CD8-positive, alpha-beta memory T cell (primary cell): ENCODE measurements around the gene WRNIP1. TPM values are rescaled to one million over a fixed set of nuclear protein-coding genes. Genes with fewer than 3 reads are reported as not detected.

Experiments
- CTCF ChIA-PET: fragments of 350-600 bp; sonication (Branson Sonifier 250); formaldehyde crosslinking; loops from one replicate; lab custom pipeline; 2021; ENCODE audit warnings: antibody characterized with exemption; lab: Charles Lee
- POLR2A ChIA-PET: fragments of 350-600 bp; sonication (Branson Sonifier 250); formaldehyde crosslinking; loops from one replicate; lab custom pipeline; 2021; ENCODE audit warnings: antibody characterized with exemption; lab: Charles Lee
- DNase-seq, 5 donors: peaks; one replicate each; pipeline versions ENCODE4 v3.0.0 to v3.0.0-alpha.2; 2020 to 2022; ENCODE audit warnings: mixed read lengths in 1 of 5
- H3K27ac ChIP-seq: one replicate; pipeline ENCODE4 v1.7.0; 2013; ENCODE audit warnings: low read depth, mild to moderate bottlenecking, low read length, moderate library complexity
- H3K27me3 ChIP-seq: 2 replicates; pipeline ENCODE4 v1.7.0; 2013; ENCODE audit warnings: low read length, mild to moderate bottlenecking; ENCODE audit not compliant: insufficient read depth, poor library complexity, severe bottlenecking
- H3K36me3 ChIP-seq: 2 replicates; pipeline ENCODE4 v1.7.0; 2013; ENCODE audit warnings: mild to moderate bottlenecking, low read length, moderate library complexity; ENCODE audit not compliant: insufficient read depth
- H3K4me1 ChIP-seq: 2 replicates; pipeline ENCODE4 v1.7.0; 2013; ENCODE audit warnings: mild to moderate bottlenecking, low read length, moderate library complexity; ENCODE audit not compliant: insufficient read depth
- H3K4me3 ChIP-seq: 2 replicates; pipeline ENCODE4 v1.7.0; 2013; ENCODE audit warnings: mild to moderate bottlenecking, low read length
- H3K9me3 ChIP-seq: 2 replicates; pipeline ENCODE4 v1.7.0; 2013; ENCODE audit warnings: mild to moderate bottlenecking, low read length
- H3K27ac Mint-ChIP-seq, 8 donors: one replicate each; pipeline ENCODE4 v1.8.0; 2020 to 2021; ENCODE audit warnings: mixed read lengths in 8 of 8, mild to moderate bottlenecking in 6 of 8, inconsistent platforms in 3 of 8, moderate library complexity in 3 of 8
- H3K27me3 Mint-ChIP-seq, 2 donors: one replicate each; pipeline ENCODE4 v1.8.0; 2020 to 2021; ENCODE audit warnings: mixed read lengths in 2 of 2, mild to moderate bottlenecking in 1 of 2, moderate library complexity in 1 of 2
- H3K36me3 Mint-ChIP-seq, 3 donors: one replicate each; pipeline ENCODE4 v1.8.0; 2020 to 2021; ENCODE audit warnings: mixed read lengths in 3 of 3, inconsistent platforms in 1 of 3, mild to moderate bottlenecking in 1 of 3
- H3K4me1 Mint-ChIP-seq, 3 donors: one replicate each; pipeline ENCODE4 v1.8.0; 2020 to 2021; ENCODE audit warnings: mixed read lengths in 3 of 3, inconsistent platforms in 1 of 3, mild to moderate bottlenecking in 1 of 3
- H3K4me3 Mint-ChIP-seq, 7 donors: one replicate each; pipeline ENCODE4 v1.8.0; 2020 to 2021; ENCODE audit warnings: mixed read lengths in 7 of 7, mild to moderate bottlenecking in 6 of 7, moderate library complexity in 4 of 7, inconsistent platforms in 2 of 7
- H3K9me3 Mint-ChIP-seq, 5 donors: one replicate each; pipeline ENCODE4 v1.8.0; 2020 to 2022; ENCODE audit warnings: mixed read lengths in 5 of 5, mild to moderate bottlenecking in 3 of 5, moderate library complexity in 2 of 5, inconsistent platforms in 1 of 5
- polyA plus RNA-seq: library from polyadenylated mRNA; unstranded; fragments of 300-500 nt; fragmentation: Illumina TruSeq; gene quantifications from one replicate; pipeline ENCODE4 v1.2.3, GENCODE V29; 2021
- total RNA-seq, 2 experiments: library from RNA; stranded (reverse); gene quantifications; one replicate each; pipeline ENCODE4 v1.2.3, GENCODE V29; 2021

WRNIP1 gene
- total and polyA plus RNA-seq, 3 experiments from 2014 or later: 55.8 to 58.7 (median 58.5) TPM

DNA sequence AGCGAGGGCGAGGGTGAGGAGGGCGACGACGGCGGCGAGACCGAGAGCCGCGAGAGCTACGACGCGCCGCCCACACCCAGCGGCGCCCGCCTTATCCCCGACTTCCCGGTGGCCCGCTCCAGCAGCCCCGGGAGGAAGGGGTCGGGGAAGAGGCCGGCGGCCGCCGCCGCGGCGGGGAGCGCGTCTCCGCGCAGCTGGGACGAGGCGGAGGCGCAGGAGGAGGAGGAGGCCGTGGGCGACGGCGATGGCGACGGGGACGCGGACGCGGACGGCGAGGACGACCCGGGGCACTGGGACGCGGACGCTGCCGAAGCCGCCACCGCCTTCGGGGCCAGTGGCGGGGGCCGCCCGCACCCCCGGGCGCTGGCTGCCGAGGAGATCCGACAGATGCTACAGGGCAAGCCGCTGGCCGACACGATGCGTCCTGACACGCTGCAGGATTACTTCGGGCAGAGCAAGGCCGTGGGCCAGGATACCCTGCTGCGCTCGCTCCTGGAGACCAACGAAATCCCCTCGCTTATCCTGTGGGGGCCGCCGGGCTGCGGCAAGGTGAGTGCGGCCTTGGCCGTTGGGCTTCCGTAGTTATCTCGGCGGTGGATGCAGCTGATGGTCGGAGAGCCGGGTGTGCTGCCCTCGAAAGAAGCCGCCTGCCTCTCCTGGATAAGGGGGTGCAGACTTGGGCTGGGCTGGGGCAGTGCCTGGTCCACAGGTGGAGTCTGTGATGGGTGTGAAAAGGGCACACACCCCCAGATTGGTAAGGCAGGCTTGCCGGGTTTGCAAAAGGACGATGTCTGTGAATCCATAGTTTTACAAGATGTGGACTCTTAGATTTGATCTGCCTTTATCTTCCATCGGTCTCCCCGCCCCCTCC lies 938 bp downstream of the WRNIP1 start:
- ChIA-PET POLR2A (interaction anchor here (0.5 to 2.4 kb wide), 10 partner anchors 25 to 1255 kb away, joined by 3 to 25 read pairs (median 4); partner anchors contain the start of genes RIPK1 and SERPINB1), CTCF (interaction anchor here (0.9 to 2.5 kb wide), 14 partner anchors 15 to 297 kb away, joined by 3 to 7 read pairs (median 3); partner anchors contain the start of genes MYLK4 and SERPINB6)
- no peaks in the 10 kb centered on the region for H3K27me3 Mint-ChIP-seq
- Histone ChIP-seq H3K4me1 (peaks cover 34% of the 10 kb centered on the region), H3K9me3 (no peaks in the 10 kb centered on the region), H3K36me3 (peaks cover 4% of the 10 kb centered on the region), H3K27ac (peak overlapping the region; percentile 81), H3K4me3 (peak overlapping the region; percentile 85), H3K27me3 (no peaks in the 10 kb centered on the region)
- peaks cover 52 to 62% (median 60%) of the 10 kb centered on the region in 3 donors for H3K4me1 Mint-ChIP-seq
- H3K27ac Mint-ChIP-seq: peak overlapping the region; percentile 73 to 98 (median 91)
- DNase-seq: peak; percentile 20 to 59 (median 39)
- peak overlapping the region; percentile 90 to 98 (median 93) for H3K4me3 Mint-ChIP-seq
- H3K36me3 Mint-ChIP-seq: peaks cover 0 to 29% (median 7%) of the 10 kb centered on the region in 3 donors
- H3K9me3 Mint-ChIP-seq: no peaks in the 10 kb centered on the region

DNA sequence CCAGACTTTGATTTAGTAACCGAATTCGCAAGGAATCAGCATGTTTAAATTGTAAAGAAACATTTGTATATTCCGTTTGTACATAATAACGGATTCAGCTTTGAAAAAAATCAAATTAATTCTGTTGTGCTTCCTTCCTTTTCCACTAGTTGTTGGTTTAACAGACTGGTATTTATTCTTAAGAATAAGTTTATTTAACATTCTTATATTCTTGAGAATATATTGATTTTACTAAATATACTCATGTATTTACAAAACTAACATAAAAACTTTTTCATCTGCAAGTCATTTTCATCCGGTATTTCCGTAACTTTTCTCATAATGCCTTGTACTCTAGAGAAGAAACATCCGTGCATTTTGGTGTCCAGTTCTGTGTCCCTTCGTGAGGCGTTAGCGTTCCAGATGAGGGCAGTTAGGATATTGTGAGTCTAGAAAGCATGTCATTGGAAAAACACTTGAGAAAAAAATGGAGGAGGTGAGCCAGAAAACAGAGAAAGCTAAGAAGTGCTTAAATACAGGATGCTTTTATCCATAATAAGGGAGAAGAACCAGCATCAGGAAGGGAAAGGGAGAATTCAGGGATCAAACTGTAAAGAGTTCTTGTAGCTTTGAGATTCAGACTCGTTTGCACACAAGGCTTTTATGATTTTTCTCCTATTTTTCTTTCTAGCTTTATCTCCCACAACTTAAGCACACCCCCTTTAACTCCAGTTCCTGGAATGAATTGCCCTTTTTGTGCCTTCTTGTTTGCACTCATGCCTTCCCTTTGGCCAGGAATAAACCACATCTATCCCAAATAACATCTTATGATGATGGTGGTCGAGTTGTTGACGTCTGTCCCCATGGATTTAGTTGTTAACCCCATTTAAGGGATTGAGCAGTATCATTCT lies 1.8 kb downstream of the WRNIP1 start:
- Mint-ChIP-seq H3K27me3 (no peaks in the 10 kb centered on the region), H3K27ac (peak overlapping the region; percentile 73 to 98 (median 91)), H3K4me1 (peaks cover 56 to 66% (median 65%) of the 10 kb centered on the region in 3 donors), H3K9me3 (no peaks in the 10 kb centered on the region), H3K4me3 (peak overlapping the region; percentile 90 to 95 (median 92)), H3K36me3 (peaks cover 0 to 36% (median 7%) of the 10 kb centered on the region in 3 donors)
- POLR2A ChIA-PET: interaction anchor here (2.4 kb wide), 1 partner anchor 74 kb away, joined by 25 read pairs; the partner anchor contains the start of gene SERPINB1
- Histone ChIP-seq H3K9me3 (no peaks in the 10 kb centered on the region), H3K27ac (peak overlapping the region; percentile 81), H3K4me3 (peak overlapping the region; percentile 85), H3K27me3 (no peaks in the 10 kb centered on the region), H3K36me3 (peaks cover 7% of the 10 kb centered on the region), H3K4me1 (peaks cover 34% of the 10 kb centered on the region)
- CTCF ChIA-PET: interaction anchor here (0.9 to 2.5 kb wide), 5 partner anchors 18 to 222 kb away, joined by 3 to 7 read pairs (median 3); partner anchors contain the start of gene SERPINB6
- DNase-seq: no peak

DNA sequence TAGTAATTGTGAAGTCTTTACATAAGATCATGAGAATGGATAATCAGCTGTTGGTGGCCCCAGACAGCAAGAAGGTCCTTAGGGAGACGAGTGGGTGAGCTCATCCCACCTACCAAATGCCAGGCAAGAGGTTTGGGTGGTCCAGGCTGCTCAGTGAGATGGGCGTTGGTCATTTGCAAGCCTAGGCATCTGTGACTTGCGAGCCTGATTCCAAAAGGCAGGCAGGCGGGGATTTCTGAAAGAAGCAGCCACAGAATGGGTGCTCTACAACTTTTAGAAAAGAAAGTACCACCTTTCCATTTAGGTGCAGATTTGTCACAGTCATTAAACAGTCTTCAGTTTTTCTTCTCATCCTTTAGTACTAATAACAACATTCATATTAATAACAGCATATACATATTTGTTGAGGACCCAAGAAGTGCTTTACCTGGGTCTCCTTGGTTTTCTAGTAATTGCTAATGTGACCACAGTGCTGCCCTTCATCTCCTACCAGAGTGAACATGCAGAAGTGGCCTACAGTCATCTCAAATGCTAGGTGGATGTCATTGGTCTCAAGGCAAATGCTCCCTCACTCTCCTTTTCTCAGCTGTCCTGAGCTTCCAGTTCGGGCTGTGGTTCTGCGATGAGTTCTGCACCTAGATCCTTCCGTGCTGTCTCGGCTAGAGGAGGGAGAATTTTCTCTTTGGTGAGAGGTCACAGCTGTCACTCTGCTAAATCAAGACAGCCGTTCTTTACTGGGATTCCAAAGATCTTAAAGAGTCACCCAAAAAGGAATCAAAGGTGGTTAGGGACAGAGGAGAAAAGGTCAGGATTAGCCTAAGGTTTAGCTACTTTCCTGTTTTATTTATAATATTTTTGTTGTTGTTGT lies 2.7 kb downstream of the WRNIP1 start:
- peaks cover 0 to 45% (median 11%) of the 10 kb centered on the region in 3 donors for H3K36me3 Mint-ChIP-seq
- Histone ChIP-seq H3K36me3 (peaks cover 7% of the 10 kb centered on the region), H3K27ac (peak overlapping the region; percentile 5), H3K27me3 (no peaks in the 10 kb centered on the region), H3K4me3 (peak overlapping the region; percentile 54), H3K4me1 (peaks cover 34% of the 10 kb centered on the region), H3K9me3 (no peaks in the 10 kb centered on the region)
- ChIA-PET CTCF (interaction anchor here (0.9 to 1.5 kb wide), 5 partner anchors 18 to 300 kb away, joined by 3 to 6 read pairs (median 3); partner anchors contain the start of genes RIPK1 and SERPINB6), POLR2A (no interaction called here)
- peaks cover 59 to 75% (median 74%) of the 10 kb centered on the region in 3 donors for H3K4me1 Mint-ChIP-seq
- peak overlapping the region; percentile 9 to 98 (median 73) for H3K27ac Mint-ChIP-seq
- H3K4me3 Mint-ChIP-seq: peak overlapping the region; percentile 86 to 93 (median 92)
- no peaks in the 10 kb centered on the region for H3K9me3 Mint-ChIP-seq
- H3K27me3 Mint-ChIP-seq: no peaks in the 10 kb centered on the region
- DNase-seq: no peak

DNA sequence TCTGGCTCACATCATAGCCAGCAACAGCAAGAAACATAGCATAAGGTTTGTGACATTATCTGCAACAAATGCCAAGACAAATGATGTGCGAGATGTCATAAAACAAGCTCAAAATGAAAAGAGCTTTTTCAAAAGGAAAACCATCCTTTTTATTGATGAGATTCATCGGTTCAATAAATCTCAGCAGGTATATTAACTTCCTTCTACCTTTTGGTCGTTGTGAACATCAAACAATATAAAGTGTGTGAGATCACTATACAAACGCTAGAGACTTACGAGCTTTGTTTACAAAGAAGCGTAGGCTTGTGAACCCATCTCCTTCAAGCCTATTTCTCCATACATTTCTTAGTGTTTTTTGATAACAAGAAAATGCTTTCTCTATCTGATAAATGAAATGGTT lies 3.5 kb downstream of the WRNIP1 start:
- H3K9me3 Mint-ChIP-seq: no peaks in the 10 kb centered on the region
- Histone ChIP-seq H3K36me3 (peaks cover 11% of the 10 kb centered on the region), H3K27ac (no peak overlapping the region), H3K4me1 (peaks cover 34% of the 10 kb centered on the region), H3K9me3 (no peaks in the 10 kb centered on the region), H3K4me3 (peak overlapping the region; percentile 7), H3K27me3 (no peaks in the 10 kb centered on the region)
- H3K27ac Mint-ChIP-seq: peak overlapping the region in 6 of 8 donors; percentile 38 to 98 (median 68)
- H3K4me3 Mint-ChIP-seq: peak overlapping the region; percentile 86 to 93 (median 92)
- POLR2A ChIA-PET: interaction anchor here (0.6 kb wide), 1 partner anchor 297 kb away, joined by 3 read pairs; no protein-coding TSS in a partner anchor
- H3K36me3 Mint-ChIP-seq: peaks cover 0 to 53% (median 11%) of the 10 kb centered on the region in 3 donors
- peaks cover 65 to 83% (median 82%) of the 10 kb centered on the region in 3 donors for H3K4me1 Mint-ChIP-seq
- CTCF ChIA-PET: interaction anchor here (1.4 to 1.6 kb wide), 4 partner anchors 12 to 299 kb away, joined by 3 to 6 read pairs (median 4); partner anchors contain the start of gene RIPK1
- DNase-seq: no peak
- H3K27me3 Mint-ChIP-seq: no peaks in the 10 kb centered on the region

DNA sequence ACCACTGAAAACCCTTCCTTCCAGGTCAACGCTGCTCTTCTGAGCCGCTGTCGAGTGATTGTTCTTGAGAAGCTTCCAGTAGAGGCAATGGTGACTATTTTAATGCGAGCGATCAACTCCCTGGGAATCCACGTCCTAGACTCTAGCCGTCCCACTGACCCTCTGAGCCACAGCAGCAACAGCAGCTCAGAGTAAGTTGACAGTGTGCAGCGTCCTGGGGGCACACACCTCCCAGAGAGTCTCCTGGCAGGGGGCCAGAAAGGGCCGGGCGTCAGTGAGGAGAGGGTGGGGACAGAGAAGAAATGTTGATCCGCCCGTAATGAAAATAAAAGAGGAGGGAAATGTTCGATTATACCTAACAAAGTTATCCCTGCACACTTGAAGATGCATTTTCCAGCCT lies 5.0 kb downstream of the WRNIP1 start:
- peak overlapping the region in 1 of 8 donors; percentile 33 for H3K27ac Mint-ChIP-seq
- H3K4me1 ChIP-seq: peaks cover 27% of the 10 kb centered on the region
- H3K9me3 Mint-ChIP-seq: no peaks in the 10 kb centered on the region
- H3K4me1 Mint-ChIP-seq: peaks cover 66 to 86% (median 86%) of the 10 kb centered on the region in 3 donors
- POLR2A ChIA-PET: no interaction called here
- no peak overlapping the region for H3K27ac ChIP-seq
- CTCF ChIA-PET: interaction anchor here (1.0 to 1.6 kb wide), 4 partner anchors 10 to 76 kb away, joined by 3 to 6 read pairs (median 4); no protein-coding TSS in a partner anchor
- DNase-seq: no peak
- H3K4me3 Mint-ChIP-seq: peak overlapping the region in 1 of 7 donors; percentile 49
- H3K36me3 Mint-ChIP-seq: peaks cover 0 to 58% (median 14%) of the 10 kb centered on the region in 3 donors
- H3K27me3 ChIP-seq: no peaks in the 10 kb centered on the region
- H3K4me3 ChIP-seq: no peak overlapping the region
- H3K27me3 Mint-ChIP-seq: no peaks in the 10 kb centered on the region
- H3K9me3 ChIP-seq: no peaks in the 10 kb centered on the region
- H3K36me3 ChIP-seq: peaks cover 18% of the 10 kb centered on the region

DNA sequence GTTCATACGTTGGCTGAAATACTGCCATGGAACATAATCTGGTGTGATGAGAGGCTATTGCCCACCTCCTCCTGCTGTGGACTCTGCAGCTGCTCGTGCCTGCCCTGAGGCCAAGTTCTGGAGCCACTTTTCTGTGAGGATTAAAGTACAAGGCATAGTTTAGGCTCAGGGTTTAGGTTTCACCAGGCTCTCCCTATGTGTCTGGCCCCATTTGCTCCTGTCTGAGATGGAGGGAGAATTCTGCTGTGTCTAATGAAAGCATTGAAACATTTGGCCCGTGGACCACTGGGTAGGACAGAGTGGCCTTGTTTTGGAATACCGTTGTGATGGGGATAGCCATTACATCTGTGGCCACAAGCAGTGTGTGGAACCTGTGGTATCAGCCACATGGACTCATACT lies 5.9 kb downstream of the WRNIP1 start:
- H3K27ac ChIP-seq: no peak overlapping the region
- no peak overlapping the region for H3K4me3 ChIP-seq
- H3K9me3 ChIP-seq: no peaks in the 10 kb centered on the region
- POLR2A ChIA-PET: no interaction called here
- H3K27ac Mint-ChIP-seq: no peak overlapping the region
- H3K27me3 ChIP-seq: no peaks in the 10 kb centered on the region
- H3K4me3 Mint-ChIP-seq: no peak overlapping the region
- peaks cover 27% of the 10 kb centered on the region for H3K4me1 ChIP-seq
- CTCF ChIA-PET: interaction anchor here (1.0 to 1.5 kb wide), 3 partner anchors 20 to 75 kb away, joined by 3 to 4 read pairs (median 4); no protein-coding TSS in a partner anchor
- peaks cover 70 to 92% (median 91%) of the 10 kb centered on the region in 3 donors for H3K4me1 Mint-ChIP-seq
- DNase-seq: no peak
- H3K27me3 Mint-ChIP-seq: no peaks in the 10 kb centered on the region
- H3K36me3 ChIP-seq: peaks cover 18% of the 10 kb centered on the region
- peaks cover 0 to 62% (median 14%) of the 10 kb centered on the region in 3 donors for H3K36me3 Mint-ChIP-seq
- H3K9me3 Mint-ChIP-seq: no peaks in the 10 kb centered on the region
